ENCODE results near the gene LUC7L.
"Not testable (repeated sequence)": the region's sequence is repeated elsewhere in the genome, so short reads cannot be mapped to it uniquely, and the experiment has no call there.

The LUC7L gene

GRCh38 chr16:164827-165538 lies 64.3 kb downstream of the LUC7L start:
- no peak for DNase-seq (ENCODE audit: low read depth)

- not testable (repeated sequence) for DNase-seq (ENCODE audit: low read depth)
Observed at GRCh38 chr16:164134-164823, 65.0 kb downstream of the LUC7L start.

- DNase-seq (ENCODE audit: low read depth) = not testable (repeated sequence)
Observed at GRCh38 chr16:163696-164095, 65.6 kb downstream of the LUC7L start.

- not testable (repeated sequence) for DNase-seq (ENCODE audit: low read depth)
Observed at GRCh38 chr16:163139-163538, 66.1 kb downstream of the LUC7L start.

- no peak for DNase-seq (ENCODE audit: low read depth)
Observed at GRCh38 chr16:162271-162991, 66.8 kb downstream of the LUC7L start.

GRCh38 chr16:160691-161190 lies 68.5 kb downstream of the LUC7L start:
- DNase-seq (ENCODE audit: low read depth) = no peak

- DNase-seq (ENCODE audit: low read depth) = not testable (repeated sequence)
Observed at GRCh38 chr16:160242-160641, 69.0 kb downstream of the LUC7L start.

GRCh38 chr16:159136-159849 lies 70.0 kb downstream of the LUC7L start:
- DNase-seq (ENCODE audit: low read depth) = no peak

GRCh38 chr16:155031-155398 lies 74.2 kb downstream of the LUC7L start:
- no peak for DNase-seq (ENCODE audit: low read depth)

GRCh38 chr16:154217-155030 lies 74.8 kb downstream of the LUC7L start:
- DNase-seq (ENCODE audit: low read depth) = no peak

- not testable (repeated sequence) for DNase-seq (ENCODE audit: low read depth)
Observed at GRCh38 chr16:153550-154216, 75.6 kb downstream of the LUC7L start.

GRCh38 chr16:153129-153521 lies 76.1 kb downstream of the LUC7L start:
- DNase-seq (ENCODE audit: low read depth) = not testable (repeated sequence)

- DNase-seq (ENCODE audit: low read depth) = no peak
Observed at GRCh38 chr16:152141-153128, 76.8 kb downstream of the LUC7L start, which contains the start of gene HBZ. TSS of gene HBZ (plus strand) at chr16:152644. CDS start at chr16:152910, 266 bp downstream.

- DNase-seq (ENCODE audit: low read depth) = no peak
Observed at GRCh38 chr16:149024-149660, 80.1 kb downstream of the LUC7L start.

- DNase-seq (ENCODE audit: low read depth) = no peak
Observed at GRCh38 chr16:146646-147045, 82.6 kb downstream of the LUC7L start.

- DNase-seq (ENCODE audit: low read depth) = no peak
Observed at GRCh38 chr16:144797-145252, 84.4 kb downstream of the LUC7L start.

GRCh38 chr16:143456-143855 lies 85.8 kb downstream of the LUC7L start:
- DNase-seq (ENCODE audit: low read depth) = no peak

GRCh38 chr16:143047-143446 lies 86.2 kb downstream of the LUC7L start:
- no peak for DNase-seq (ENCODE audit: low read depth)
